Cortex of kidney (tissue), 1 donor: ENCODE data around the gene RNF182.
"Not testable (repeated sequence)": the region's sequence is repeated elsewhere in the genome, so short reads cannot be mapped to it uniquely, and the experiment has no call there.

Experiments
- DNase-seq: peaks from one replicate; lab custom pipeline; 2025; lab: John Stamatoyannopoulos, UW

RNF182 gene

GRCh38 chr6:13965582-13966127, 40.9 kb downstream of the RNF182 start:
- no peak for DNase-seq

GRCh38 chr6:13971303-13971702, 46.6 kb downstream of the RNF182 start:
- DNase-seq = no peak

GRCh38 chr6:13972602-13973001, 47.9 kb downstream of the RNF182 start:
- not testable (repeated sequence) for DNase-seq

GRCh38 chr6:13973422-13973821, 48.7 kb downstream of the RNF182 start:
- DNase-seq = not testable (repeated sequence)

- DNase-seq = no peak
Observed at GRCh38 chr6:13978102-13978640, 53.4 kb downstream of the RNF182 start.

GRCh38 chr6:13978787-13979186, 54.0 kb downstream of the RNF182 start:
- DNase-seq = no peak

GRCh38 chr6:13979284-13980171, 54.8 kb downstream of the RNF182 start:
- no peak for DNase-seq

GRCh38 chr6:13980534-13980933, 55.8 kb downstream of the RNF182 start:
- DNase-seq = no peak

- DNase-seq = no peak
Observed at GRCh38 chr6:13985663-13986325, 61.0 kb downstream of the RNF182 start.

- no peak for DNase-seq
Observed at GRCh38 chr6:13986700-13987399, 62.1 kb downstream of the RNF182 start.

- no peak for DNase-seq
Observed at GRCh38 chr6:13987400-13987865, 62.7 kb downstream of the RNF182 start.

GRCh38 chr6:13988049-13988738, 63.4 kb downstream of the RNF182 start:
- no peak for DNase-seq

GRCh38 chr6:13988908-13989307, 64.2 kb downstream of the RNF182 start:
- DNase-seq = no peak

GRCh38 chr6:13989496-13990144, 64.9 kb downstream of the RNF182 start:
- no peak for DNase-seq

- DNase-seq = no peak
Observed at GRCh38 chr6:13990796-13991195, 66.0 kb downstream of the RNF182 start.

GRCh38 chr6:13991393-13991792, 66.6 kb downstream of the RNF182 start:
- no peak for DNase-seq

- DNase-seq = no peak
Observed at GRCh38 chr6:13992417-13993055, 67.8 kb downstream of the RNF182 start.

GRCh38 chr6:13993416-13993815, 68.7 kb downstream of the RNF182 start:
- DNase-seq = no peak

GRCh38 chr6:13998356-13998755, 73.6 kb downstream of the RNF182 start:
- no peak for DNase-seq

GRCh38 chr6:14000901-14001300, 76.1 kb downstream of the RNF182 start:
- no peak for DNase-seq
